A673 (cell line): ENCODE data around the gene PLEKHA3. TPM values are rescaled to one million over a fixed set of nuclear protein-coding genes. Genes with fewer than 3 reads are reported as not detected.

Experiments used
- BruUV-seq: library from RNA; stranded (reverse); fragments of 400-500 nt; replicated peaks from 2 replicates; lab custom pipeline; 2021; lab: Mats Ljungman, UMichigan
- CTCF ChIA-PET: fragments of 300-600 bp; sonication (Branson Sonifier 250); formaldehyde crosslinking; loops from one replicate; lab custom pipeline; 2022; ENCODE audit warnings: antibody characterized with exemption; lab: Charles Lee
- POLR2A ChIA-PET: fragments of 300-600 bp; sonication (Branson Sonifier 250); formaldehyde crosslinking; loops from one replicate; lab custom pipeline; 2022; ENCODE audit warnings: antibody characterized with exemption; ENCODE audit not compliant: low non-redundant PET; lab: Charles Lee
- DNase-seq: peaks from one replicate; pipeline ENCODE4 v3.0.0-alpha.2; 2015; ENCODE audit warnings: low spot score
- H3K27ac ChIP-seq: fragments of 200-600 bp; sonication (generic); 2 replicates; pipeline ENCODE4 v1.5.1; 2016; ENCODE audit warnings: mixed run types, low read depth, mild to moderate bottlenecking, mixed read lengths, antibody characterized with exemption, low read length; ENCODE audit not compliant: poor library complexity, severe bottlenecking
- H3K27me3 ChIP-seq: fragments of 200-600 bp; sonication (generic); replicated peaks from 2 replicates; pipeline ENCODE4 v1.6.1; 2017; ENCODE audit warnings: mixed run types, low read depth, mild to moderate bottlenecking, mixed read lengths, antibody characterized with exemption, low read length; ENCODE audit not compliant: insufficient read depth, poor library complexity
- H3K36me3 ChIP-seq: fragments of 200-600 bp; sonication (generic); 2 replicates; pipeline ENCODE4 v1.6.1; 2016; ENCODE audit warnings: mixed run types, mild to moderate bottlenecking, mixed read lengths, antibody characterized with exemption, low read length; ENCODE audit not compliant: insufficient read depth, poor library complexity, severe bottlenecking
- H3K4me1 ChIP-seq: fragments of 200-600 bp; sonication (generic); 2 replicates; pipeline ENCODE4 v1.6.1; 2017; ENCODE audit warnings: mixed run types, mild to moderate bottlenecking, mixed read lengths, antibody characterized with exemption, low read length; ENCODE audit not compliant: insufficient read depth, poor library complexity, severe bottlenecking
- H3K4me3 ChIP-seq: fragments of 200-600 bp; sonication (generic); 2 replicates; pipeline ENCODE4 v1.5.1; 2016; ENCODE audit warnings: low read depth, mixed run types, mild to moderate bottlenecking, mixed read lengths, low read length; ENCODE audit not compliant: poor library complexity, severe bottlenecking
- H3K9me3 ChIP-seq: fragments of 200-600 bp; sonication (generic); 2 replicates; pipeline ENCODE4 v1.6.1; 2016; ENCODE audit warnings: mixed run types, low read depth, mild to moderate bottlenecking, mixed read lengths, antibody characterized with exemption, low read length; ENCODE audit not compliant: poor library complexity, severe bottlenecking
- EZH2 ChIP-seq: fragments of 200-600 bp; sonication (generic); IDR thresholded peaks from 2 replicates; pipeline ENCODE4 v1.6.1; 2017; ENCODE audit warnings: borderline replicate concordance, low read depth, mild to moderate bottlenecking, mixed read lengths, antibody characterized with exemption, low read length; ENCODE audit not compliant: poor library complexity, severe bottlenecking
- intact Hi-C: fragments of 100-400 bp; cut with micrococcal nuclease; formaldehyde crosslinking; loops from one replicate; pipeline ENCODE4 v1.10.0; 2022; ENCODE audit not compliant: unreplicated experiment
- total RNA-seq: library from RNA; stranded (reverse); gene quantifications from 2 replicates; pipeline ENCODE4 v1.2.3, GENCODE V29; 2021
- TF ChIP-seq, protein P1 (sequence below): fragments of 300-800, 200-600 bp; sonication (generic); conservative IDR thresholded peaks from 2 replicates; pipeline ENCODE4 v1.5.1; 2017; ENCODE audit warnings: low read depth, mild to moderate bottlenecking, antibody characterized with exemption, low read length, moderate library complexity, mixed read lengths

The PLEKHA3 gene
- total RNA-seq, 1 experiment from 2014 or later, result 27.0 TPM

DNA sequence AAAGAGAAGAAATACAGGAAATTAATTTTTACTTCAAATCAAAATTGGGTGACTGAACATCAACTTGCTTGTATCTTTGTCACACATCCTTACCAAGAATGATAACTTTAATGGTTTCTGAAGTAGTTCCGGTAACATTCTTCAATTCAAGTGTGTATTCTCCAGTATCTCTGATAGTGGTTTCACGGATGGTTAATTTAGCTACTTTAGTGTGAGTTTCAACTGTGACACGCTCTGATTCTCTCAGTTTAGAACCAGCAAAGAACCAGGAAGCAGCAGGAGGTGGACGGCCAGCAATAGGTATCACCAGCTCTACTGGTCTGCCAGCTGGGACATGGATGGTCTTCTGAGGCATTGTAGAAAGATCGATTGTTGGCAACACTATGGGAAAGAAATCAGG, 62.3 kb downstream of the PLEKHA3 start:
- ChIA-PET CTCF (no interaction called here), POLR2A (no interaction called here)
- intact Hi-C loops, result no loop called here
- DNase-seq, result no peak
- no peak overlapping the region for H3K27ac ChIP-seq
- no peaks in the 10 kb centered on the region for H3K4me1 ChIP-seq
- H3K36me3 ChIP-seq, result no peaks in the 10 kb centered on the region
- no peaks in the 10 kb centered on the region for H3K9me3 ChIP-seq
- TF ChIP-seq EZH2, result no peak
- TF ChIP-seq, protein P1, sequence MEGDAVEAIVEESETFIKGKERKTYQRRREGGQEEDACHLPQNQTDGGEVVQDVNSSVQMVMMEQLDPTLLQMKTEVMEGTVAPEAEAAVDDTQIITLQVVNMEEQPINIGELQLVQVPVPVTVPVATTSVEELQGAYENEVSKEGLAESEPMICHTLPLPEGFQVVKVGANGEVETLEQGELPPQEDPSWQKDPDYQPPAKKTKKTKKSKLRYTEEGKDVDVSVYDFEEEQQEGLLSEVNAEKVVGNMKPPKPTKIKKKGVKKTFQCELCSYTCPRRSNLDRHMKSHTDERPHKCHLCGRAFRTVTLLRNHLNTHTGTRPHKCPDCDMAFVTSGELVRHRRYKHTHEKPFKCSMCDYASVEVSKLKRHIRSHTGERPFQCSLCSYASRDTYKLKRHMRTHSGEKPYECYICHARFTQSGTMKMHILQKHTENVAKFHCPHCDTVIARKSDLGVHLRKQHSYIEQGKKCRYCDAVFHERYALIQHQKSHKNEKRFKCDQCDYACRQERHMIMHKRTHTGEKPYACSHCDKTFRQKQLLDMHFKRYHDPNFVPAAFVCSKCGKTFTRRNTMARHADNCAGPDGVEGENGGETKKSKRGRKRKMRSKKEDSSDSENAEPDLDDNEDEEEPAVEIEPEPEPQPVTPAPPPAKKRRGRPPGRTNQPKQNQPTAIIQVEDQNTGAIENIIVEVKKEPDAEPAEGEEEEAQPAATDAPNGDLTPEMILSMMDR, result no peak
- BruUV-seq, result no TSS peak
- H3K27me3 ChIP-seq, result no peaks in the 10 kb centered on the region
- no peak overlapping the region for H3K4me3 ChIP-seq

- intact Hi-C loops, result no loop called here
- BruUV-seq, result no TSS peak
- DNase-seq, result no peak
- H3K36me3 ChIP-seq, result no peaks in the 10 kb centered on the region
- no peaks in the 10 kb centered on the region for H3K4me1 ChIP-seq
- POLR2A ChIA-PET, result no interaction called here
- H3K9me3 ChIP-seq, result no peaks in the 10 kb centered on the region
- CTCF ChIA-PET, result no interaction called here
- no peaks in the 10 kb centered on the region for H3K27me3 ChIP-seq
- TF ChIP-seq EZH2, result no peak
- TF ChIP-seq, protein P1, result no peak
- no peak overlapping the region for H3K27ac ChIP-seq
- no peak overlapping the region for H3K4me3 ChIP-seq
Observed at GRCh38 chr2:178550352-178550751, 70.1 kb downstream of the PLEKHA3 start.

GRCh38 chr2:178553047-178553446, 72.8 kb downstream of the PLEKHA3 start:
- no peak for DNase-seq
- ChIA-PET POLR2A (no interaction called here), CTCF (no interaction called here)
- H3K4me3 ChIP-seq, result no peak overlapping the region
- H3K27ac ChIP-seq, result no peak overlapping the region
- no peaks in the 10 kb centered on the region for H3K9me3 ChIP-seq
- intact Hi-C loops, result no loop called here
- BruUV-seq, result no TSS peak
- no peaks in the 10 kb centered on the region for H3K27me3 ChIP-seq
- H3K36me3 ChIP-seq, result no peaks in the 10 kb centered on the region
- H3K4me1 ChIP-seq, result no peaks in the 10 kb centered on the region
- TF ChIP-seq EZH2, result no peak
- TF ChIP-seq, protein P1, result no peak

Other genes with a start within 250 kb of the PLEKHA3 start
- 62.6 and 66.4 TPM in 2 replicates for gene PRKRA, start 29.3 kb upstream of the PLEKHA3 start, total RNA-seq
- gene PJVK, start 29.1 kb upstream of the PLEKHA3 start, total RNA-seq, result 1.9 and 2.3 TPM in 2 replicates
- 17.1 and 18.4 TPM in 2 replicates for gene FKBP7, start 1.9 kb upstream of the PLEKHA3 start, total RNA-seq